Vagina (tissue), 2 donors: Measurements from ENCODE around the gene SHF.

Experiments used
- CTCF ChIP-seq, 3 experiments: fragments of 450-650 bp in 2 of 3; fragments of 200-600 bp in 1 of 3; sonication (generic) in 1 of 3; IDR thresholded peaks; one replicate each; pipeline ENCODE4 v1.5.1; 2017 to 2019; ENCODE audit warnings: antibody characterized with exemption in 3 of 3, mild to moderate bottlenecking in 2 of 3, moderate library complexity in 2 of 3
- POLR2A ChIP-seq, 2 donors: fragments of 450-650 bp; IDR thresholded peaks; one replicate each; pipeline ENCODE4 v1.6.1; 2017; ENCODE audit warnings: antibody characterized with exemption in 2 of 2, mild to moderate bottlenecking in 2 of 2, moderate library complexity in 2 of 2

GRCh38 chr15:45187894-45188830 is at the start of gene SHF:
- no peak for TF ChIP-seq CTCF (IDR thresholded peaks at IDR 0.05)
- no peak for TF ChIP-seq POLR2A (IDR thresholded peaks at IDR 0.05)
